ENCODE results near the gene SHBG.
"Not testable (repeated sequence)": the region's sequence is repeated elsewhere in the genome, so short reads cannot be mapped to it uniquely, and the experiment has no call there.

SHBG gene

DNA sequence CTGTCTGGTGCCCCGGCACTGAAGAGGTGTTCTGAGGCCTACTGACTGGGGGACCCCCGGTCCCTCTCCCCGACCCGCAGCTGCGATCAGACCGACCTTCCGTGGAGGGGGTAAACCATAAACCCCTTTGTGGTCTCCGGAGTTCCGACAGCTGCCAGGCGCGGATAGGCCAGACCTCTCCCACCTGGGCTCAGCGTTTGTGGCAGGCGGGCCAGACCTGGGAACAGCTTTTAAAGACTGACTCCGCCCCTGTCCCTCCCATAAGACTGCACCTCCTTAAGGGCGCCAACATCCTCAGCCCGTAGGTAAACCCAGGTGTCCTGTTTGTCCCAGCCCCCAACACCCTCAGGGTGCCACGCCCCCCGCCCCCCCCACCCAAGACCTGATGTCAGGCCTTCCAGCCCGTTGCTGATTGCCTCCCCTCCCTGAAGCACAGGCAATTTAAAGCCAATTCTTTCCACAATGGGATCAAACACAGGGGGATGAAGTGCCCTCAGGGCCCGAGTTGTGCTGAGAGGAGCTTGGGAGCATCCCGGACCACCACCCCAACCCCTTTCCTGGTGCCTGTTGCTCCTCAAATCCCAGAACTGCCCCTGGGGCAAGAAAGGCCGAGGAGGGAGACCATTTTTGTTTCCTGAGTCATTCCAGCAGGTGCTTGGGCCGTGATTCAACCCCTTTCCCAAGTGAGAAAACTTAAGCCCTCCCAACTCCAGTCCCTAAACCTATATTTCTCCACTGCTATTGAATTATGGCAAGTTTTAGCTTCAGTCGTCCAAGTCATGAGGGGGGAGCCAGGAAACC, 39.8 kb upstream of the SHBG start, which contains the start of gene SOX15:
Gene SOX15, minus strand, starts transcription at position 204 of the 801 bp plus-strand sequence. CDS start 418 bp downstream, outside the sequence.
- Histone ChIP-seq H3K9ac (ENCODE audit: low read depth, low read length) (peak within 1 kb of the TSS; percentile 66), H3K27ac (ENCODE audit: low read length) (peak within 1 kb of the TSS; percentile 72), H3K4me1 (ENCODE audit: insufficient read depth, low read length) (peaks cover 14% of the 10 kb centered on the region), H3K9me3 (ENCODE audit: insufficient read depth, low read depth, low read length) (no peaks in the 10 kb centered on the region), H3K27me3 (ENCODE audit: insufficient read depth, low read length) (no peaks in the 10 kb centered on the region), H3K4me3 (ENCODE audit: low read length) (peak within 1 kb of the TSS; percentile 57), H3K36me3 (ENCODE audit: insufficient read depth, low read depth, low read length) (peaks cover 72% of the 10 kb centered on the region)

DNA sequence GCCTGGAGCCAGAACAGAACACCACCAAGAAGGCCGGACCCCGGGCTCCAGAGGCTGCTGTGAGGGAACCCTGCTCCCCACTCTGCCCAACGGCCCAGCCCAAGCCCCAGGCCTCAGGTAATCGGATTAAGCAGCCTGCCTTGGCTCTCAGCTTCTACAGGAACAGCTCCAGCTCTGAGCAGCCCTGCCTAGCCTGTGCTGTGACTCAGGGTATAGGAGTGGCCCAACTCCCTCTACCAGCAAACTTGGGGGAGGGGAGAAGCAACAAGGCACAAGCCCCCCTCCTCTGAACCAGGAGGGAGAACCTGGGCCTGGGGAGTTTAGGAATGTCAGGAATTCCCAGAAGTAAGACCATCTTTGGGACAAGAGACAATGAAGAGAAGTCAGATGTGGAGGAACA, 39.2 kb upstream of the SHBG start:
- Histone ChIP-seq H3K9ac (ENCODE audit: low read depth, low read length) (peak overlapping the region; percentile 66), H3K4me1 (ENCODE audit: insufficient read depth, low read length) (peaks cover 14% of the 10 kb centered on the region), H3K36me3 (ENCODE audit: insufficient read depth, low read depth, low read length) (peaks cover 75% of the 10 kb centered on the region), H3K4me3 (ENCODE audit: low read length) (0 out of 2 replicates have a peak overlapping the region, but pooled peaks have one; percentile 15), H3K27me3 (ENCODE audit: insufficient read depth, low read length) (no peaks in the 10 kb centered on the region), H3K9me3 (ENCODE audit: insufficient read depth, low read depth, low read length) (no peaks in the 10 kb centered on the region), H3K27ac (ENCODE audit: low read length) (peak overlapping the region; percentile 72)

DNA sequence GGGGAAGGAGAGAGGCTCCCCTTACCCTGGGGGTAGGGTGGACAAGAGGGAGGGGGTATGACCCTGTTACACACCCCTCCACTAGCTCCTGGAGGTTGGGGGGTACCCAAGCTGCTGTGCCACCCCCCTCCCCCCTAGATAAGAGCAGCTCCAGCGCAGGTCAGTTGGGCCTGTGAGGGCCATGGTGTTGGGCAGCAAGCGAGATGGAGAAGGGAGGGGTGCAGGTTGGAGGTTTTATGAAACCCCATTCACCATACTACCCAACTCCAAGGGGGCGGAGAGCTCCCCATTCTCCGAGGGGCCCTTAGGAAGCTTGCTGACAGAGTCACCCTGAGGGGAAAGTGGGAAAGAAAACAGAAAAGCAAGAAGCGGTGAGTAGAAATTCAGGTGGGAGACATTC, 38.3 kb upstream of the SHBG start:
- H3K36me3 ChIP-seq (ENCODE audit: insufficient read depth, low read depth, low read length), result peaks cover 77% of the 10 kb centered on the region
- H3K9me3 ChIP-seq (ENCODE audit: insufficient read depth, low read depth, low read length), result no peaks in the 10 kb centered on the region
- no peak overlapping the region for H3K4me3 ChIP-seq (ENCODE audit: low read length)
- H3K27ac ChIP-seq (ENCODE audit: low read length), result peak overlapping the region; percentile 76
- H3K27me3 ChIP-seq (ENCODE audit: insufficient read depth, low read length), result no peaks in the 10 kb centered on the region
- H3K4me1 ChIP-seq (ENCODE audit: insufficient read depth, low read length), result peaks cover 14% of the 10 kb centered on the region
- peak overlapping the region; percentile 66; the same call in 1 of the 2 replicates for H3K9ac ChIP-seq (ENCODE audit: low read depth, low read length)

DNA sequence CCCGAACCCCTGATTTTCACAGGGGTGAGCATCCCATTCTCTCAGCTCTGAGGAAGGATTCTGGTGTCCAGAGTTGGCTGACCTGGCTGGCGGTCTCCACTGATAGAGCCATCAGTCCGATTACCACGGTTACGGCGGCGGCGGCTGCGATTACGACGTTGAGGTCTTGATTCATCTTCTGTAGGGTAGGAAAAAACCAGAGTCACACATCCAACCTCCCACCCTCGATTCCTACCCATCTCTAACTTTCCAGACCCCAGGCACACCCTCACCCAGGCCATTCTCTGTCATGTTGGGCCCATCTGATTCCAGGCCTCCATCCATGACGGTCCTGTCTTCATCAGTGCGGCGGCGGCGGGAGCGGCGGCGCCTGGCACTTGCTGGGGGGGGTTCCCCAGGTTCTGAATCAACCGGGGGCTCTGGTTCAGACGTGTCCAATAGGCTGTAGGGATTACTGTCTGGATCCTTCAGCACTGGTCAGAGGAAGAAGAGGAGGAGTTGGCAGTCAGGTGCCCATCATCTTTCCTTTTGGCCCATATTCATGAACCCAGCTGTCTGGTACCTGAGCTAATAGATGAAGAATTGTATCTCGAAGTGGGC, 37.4 kb upstream of the SHBG start:
- no peak overlapping the region for H3K9ac ChIP-seq (ENCODE audit: low read depth, low read length)
- peaks cover 77% of the 10 kb centered on the region for H3K36me3 ChIP-seq (ENCODE audit: insufficient read depth, low read depth, low read length)

DNA sequence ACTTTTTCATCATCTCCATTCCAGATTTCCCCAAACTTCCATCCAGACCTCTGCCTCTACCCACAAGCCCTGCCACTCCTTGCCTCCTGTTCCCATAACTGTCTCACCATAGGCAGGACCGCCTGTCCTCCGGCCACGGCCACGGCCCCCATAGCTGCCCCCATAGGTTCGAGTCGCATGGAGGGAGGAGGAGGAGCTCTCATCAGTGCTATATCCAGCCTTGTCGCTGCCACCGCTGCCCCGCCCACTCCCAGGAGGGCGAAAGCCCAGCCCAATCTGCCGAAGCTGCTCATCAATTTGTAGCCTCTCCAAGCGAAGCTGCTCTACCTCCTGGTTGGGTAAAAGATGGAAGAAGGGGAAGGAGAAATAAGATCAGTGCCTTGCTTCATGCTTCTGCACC, 36.6 kb upstream of the SHBG start:
- Histone ChIP-seq H3K27ac (ENCODE audit: low read length) (no peak overlapping the region), H3K4me1 (ENCODE audit: insufficient read depth, low read length) (peaks cover 14% of the 10 kb centered on the region), H3K27me3 (ENCODE audit: insufficient read depth, low read length) (no peaks in the 10 kb centered on the region), H3K36me3 (ENCODE audit: insufficient read depth, low read depth, low read length) (peaks cover 71% of the 10 kb centered on the region), H3K9me3 (ENCODE audit: insufficient read depth, low read depth, low read length) (no peaks in the 10 kb centered on the region), H3K9ac (ENCODE audit: low read depth, low read length) (no peak overlapping the region), H3K4me3 (ENCODE audit: low read length) (no peak overlapping the region)

More for the DNA sequence above, 37.4 kb upstream of the SHBG start:
- H3K4me3 ChIP-seq (ENCODE audit: low read length), result no peak overlapping the region
- H3K4me1 ChIP-seq (ENCODE audit: insufficient read depth, low read length), result peaks cover 14% of the 10 kb centered on the region
- no peaks in the 10 kb centered on the region for H3K9me3 ChIP-seq (ENCODE audit: insufficient read depth, low read depth, low read length)
- H3K27ac ChIP-seq (ENCODE audit: low read length), result no peak overlapping the region
- no peaks in the 10 kb centered on the region for H3K27me3 ChIP-seq (ENCODE audit: insufficient read depth, low read length)

DNA sequence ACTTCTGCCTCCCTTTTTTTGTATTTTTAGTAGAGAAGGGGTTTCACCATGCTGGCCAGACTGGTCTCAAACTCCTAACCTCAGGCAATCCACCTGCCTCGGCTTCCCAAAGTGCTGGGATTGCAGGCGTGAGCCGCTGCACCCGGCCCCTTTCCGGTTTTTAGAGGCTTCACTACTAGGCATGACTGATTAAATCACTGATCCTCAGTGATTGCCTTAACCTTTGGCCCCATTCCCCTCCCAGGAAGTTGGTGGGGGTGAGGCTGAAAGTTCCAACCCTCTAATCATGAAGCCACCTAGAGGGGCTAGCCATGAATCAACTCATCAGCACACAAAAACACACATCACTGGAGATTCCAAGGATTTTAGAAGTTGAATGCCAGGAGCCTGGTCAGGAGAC, 32.4 kb upstream of the SHBG start:
- not testable (repeated sequence) for H3K27ac ChIP-seq (ENCODE audit: low read length); H3K4me3 ChIP-seq (ENCODE audit: low read length); H3K27me3 ChIP-seq (ENCODE audit: insufficient read depth, low read length); H3K9me3 ChIP-seq (ENCODE audit: insufficient read depth, low read depth, low read length); H3K4me1 ChIP-seq (ENCODE audit: insufficient read depth, low read length); H3K9ac ChIP-seq (ENCODE audit: low read depth, low read length)
- H3K36me3 ChIP-seq (ENCODE audit: insufficient read depth, low read depth, low read length), result peaks cover 88% of the 10 kb centered on the region

DNA sequence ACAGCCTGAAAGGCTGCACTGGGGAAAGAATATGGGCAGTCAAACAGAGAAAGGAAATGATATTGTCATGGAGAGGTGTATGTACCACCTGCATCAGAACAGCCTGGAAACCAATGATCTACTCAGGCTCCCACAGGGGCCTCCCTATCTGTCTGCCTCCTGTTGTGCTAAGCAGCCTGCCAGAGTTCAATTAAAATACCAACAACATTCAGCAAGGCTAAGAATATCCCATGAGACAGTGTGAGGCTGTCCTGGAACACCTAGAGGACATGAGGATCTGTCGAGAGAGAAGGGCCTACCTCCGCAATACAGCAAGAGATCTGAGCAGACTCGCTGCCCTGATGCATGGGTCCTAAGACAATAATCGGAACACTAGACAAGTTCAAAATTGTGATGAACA, 23.7 kb upstream of the SHBG start:
- Histone ChIP-seq H3K27me3 (ENCODE audit: insufficient read depth, low read length) (no peaks in the 10 kb centered on the region), H3K36me3 (ENCODE audit: insufficient read depth, low read depth, low read length) (peaks cover 48% of the 10 kb centered on the region), H3K9me3 (ENCODE audit: insufficient read depth, low read depth, low read length) (no peaks in the 10 kb centered on the region), H3K27ac (ENCODE audit: low read length) (no peak overlapping the region), H3K9ac (ENCODE audit: low read depth, low read length) (no peak overlapping the region), H3K4me3 (ENCODE audit: low read length) (no peak overlapping the region), H3K4me1 (ENCODE audit: insufficient read depth, low read length) (no peaks in the 10 kb centered on the region)

DNA sequence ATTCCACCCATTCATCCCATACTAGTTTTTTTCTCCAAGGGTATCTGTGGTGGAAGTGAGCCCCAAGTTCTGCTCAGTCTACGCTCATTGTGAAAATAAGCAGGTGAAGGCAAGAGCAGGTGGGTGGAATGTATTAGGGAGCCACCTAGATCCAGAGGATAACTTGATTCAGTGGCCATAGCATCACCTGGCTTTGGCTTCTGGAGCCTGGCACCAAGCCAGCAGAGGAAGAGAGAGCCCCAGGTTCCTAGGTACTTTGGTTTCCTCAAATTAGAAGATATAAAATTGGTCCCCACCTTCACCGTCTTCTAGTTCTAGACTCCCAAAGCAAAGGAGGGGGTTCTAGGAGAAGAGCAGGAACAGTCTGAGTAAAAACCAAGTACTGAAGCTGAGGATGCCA, 19.3 kb upstream of the SHBG start:
- Histone ChIP-seq H3K4me3 (ENCODE audit: low read length) (no peak overlapping the region), H3K27ac (ENCODE audit: low read length) (no peak overlapping the region), H3K36me3 (ENCODE audit: insufficient read depth, low read depth, low read length) (peaks cover 13% of the 10 kb centered on the region), H3K9ac (ENCODE audit: low read depth, low read length) (no peak overlapping the region), H3K27me3 (ENCODE audit: insufficient read depth, low read length) (no peaks in the 10 kb centered on the region), H3K4me1 (ENCODE audit: insufficient read depth, low read length) (peaks cover 11% of the 10 kb centered on the region), H3K9me3 (ENCODE audit: insufficient read depth, low read depth, low read length) (no peaks in the 10 kb centered on the region)

DNA sequence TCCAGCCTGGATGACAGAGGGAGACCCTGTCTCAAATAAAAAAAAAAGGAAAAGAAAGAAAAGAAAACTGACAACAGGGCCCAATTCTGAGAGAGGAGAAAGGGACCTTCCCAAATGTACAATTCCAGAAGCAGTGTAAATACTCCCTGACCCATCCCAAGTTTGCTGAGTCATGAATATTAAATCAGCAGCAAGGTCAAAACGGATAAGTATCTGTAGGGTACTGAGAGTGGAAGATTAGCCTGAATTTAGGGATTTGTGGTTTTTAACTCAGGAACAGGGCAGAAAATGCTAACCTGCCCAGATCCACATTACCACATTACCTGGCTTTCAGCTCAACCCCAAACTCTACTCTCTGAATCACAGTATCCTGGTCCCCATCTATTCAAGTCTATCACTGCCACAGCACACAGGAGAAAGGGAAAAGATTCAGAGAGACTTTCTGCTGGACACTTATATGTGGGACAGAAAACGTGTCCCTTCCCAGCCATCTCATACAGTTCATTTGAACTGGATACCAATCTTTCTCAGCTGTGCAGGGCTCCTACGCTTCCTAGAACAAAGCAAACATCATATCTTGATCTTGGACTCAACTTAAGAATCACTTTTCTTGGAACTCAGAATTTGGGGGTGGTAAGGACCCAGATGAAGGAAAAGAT, 18.2 kb upstream of the SHBG start:
- no peak overlapping the region for H3K4me3 ChIP-seq (ENCODE audit: low read length)
- H3K9me3 ChIP-seq (ENCODE audit: insufficient read depth, low read depth, low read length), result no peaks in the 10 kb centered on the region
- peaks cover 5% of the 10 kb centered on the region; the same call in 1 of the 2 replicates for H3K36me3 ChIP-seq (ENCODE audit: insufficient read depth, low read depth, low read length)
- no peak overlapping the region for H3K27ac ChIP-seq (ENCODE audit: low read length)
- peaks cover 11% of the 10 kb centered on the region for H3K4me1 ChIP-seq (ENCODE audit: insufficient read depth, low read length)
- no peak overlapping the region for H3K9ac ChIP-seq (ENCODE audit: low read depth, low read length)
- no peaks in the 10 kb centered on the region for H3K27me3 ChIP-seq (ENCODE audit: insufficient read depth, low read length)

DNA sequence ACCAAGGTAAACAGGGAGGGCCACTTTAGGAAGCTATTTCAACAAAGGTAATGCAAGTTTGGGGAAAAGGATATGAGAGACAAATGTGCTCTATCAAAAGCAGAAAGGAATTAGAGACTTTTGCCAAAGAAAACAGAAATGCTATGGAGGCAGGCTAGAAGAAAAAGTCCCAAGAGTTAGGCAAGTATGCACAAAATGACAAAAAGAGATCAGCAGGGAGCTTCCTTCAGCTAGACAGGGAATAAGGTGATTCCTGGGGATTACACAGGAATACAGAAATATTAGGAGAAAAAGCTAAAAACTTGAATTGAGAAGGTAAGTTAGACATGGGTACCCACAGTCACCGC, 17.7 kb upstream of the SHBG start:
- H3K9ac ChIP-seq (ENCODE audit: low read depth, low read length), result no peak overlapping the region
- peaks cover 11% of the 10 kb centered on the region for H3K4me1 ChIP-seq (ENCODE audit: insufficient read depth, low read length)
- H3K27ac ChIP-seq (ENCODE audit: low read length), result no peak overlapping the region
- H3K4me3 ChIP-seq (ENCODE audit: low read length), result no peak overlapping the region
- no peaks in the 10 kb centered on the region for H3K27me3 ChIP-seq (ENCODE audit: insufficient read depth, low read length)
- H3K9me3 ChIP-seq (ENCODE audit: insufficient read depth, low read depth, low read length), result no peaks in the 10 kb centered on the region
- peaks cover 5% of the 10 kb centered on the region; the same call in 1 of the 2 replicates for H3K36me3 ChIP-seq (ENCODE audit: insufficient read depth, low read depth, low read length)

DNA sequence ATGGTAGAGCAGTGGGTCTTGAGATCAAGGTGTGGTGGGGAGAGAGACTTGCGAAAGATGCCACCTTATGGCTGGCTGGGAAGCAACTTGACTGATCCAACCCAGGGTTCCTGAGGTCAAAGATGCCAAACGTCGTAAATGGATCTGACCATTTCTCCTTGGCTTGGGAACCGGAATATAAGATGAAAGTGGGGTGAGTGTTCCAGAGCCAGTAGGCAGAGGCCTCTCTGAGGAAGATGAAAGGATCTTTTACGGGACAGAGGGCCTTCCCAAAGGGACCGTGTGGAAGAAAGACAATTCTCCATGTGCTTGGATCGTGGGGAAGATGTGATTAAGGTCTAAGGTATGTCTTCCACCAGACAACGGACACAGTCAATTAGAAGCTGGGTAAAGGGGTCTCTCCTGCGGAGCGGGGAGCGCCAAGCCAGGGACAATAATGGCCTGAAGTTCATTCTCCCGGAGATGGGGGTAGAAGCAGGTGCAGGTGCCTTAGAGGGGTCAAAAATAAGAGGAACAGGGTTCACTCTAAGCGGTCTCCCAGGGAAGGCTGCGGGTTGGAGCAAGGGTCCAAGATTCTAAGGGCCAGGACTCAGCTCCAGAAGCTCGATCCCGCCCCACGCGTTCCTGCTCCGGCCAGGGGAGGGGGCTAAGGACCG, 16.0 kb upstream of the SHBG start:
- H3K4me1 ChIP-seq (ENCODE audit: insufficient read depth, low read length), result peaks cover 11% of the 10 kb centered on the region
- H3K9me3 ChIP-seq (ENCODE audit: insufficient read depth, low read depth, low read length), result no peaks in the 10 kb centered on the region
- peak overlapping the region; percentile 86; the same call in 1 of the 2 replicates for H3K9ac ChIP-seq (ENCODE audit: low read depth, low read length)
- H3K36me3 ChIP-seq (ENCODE audit: insufficient read depth, low read depth, low read length), result peaks cover 5% of the 10 kb centered on the region; the same call in 1 of the 2 replicates
- no peak overlapping the region for H3K27ac ChIP-seq (ENCODE audit: low read length)
- H3K27me3 ChIP-seq (ENCODE audit: insufficient read depth, low read length), result no peaks in the 10 kb centered on the region
- H3K4me3 ChIP-seq (ENCODE audit: low read length), result peak overlapping the region; percentile 78

All from iPS-20b (cell line).